HAP-1 (cell line): Measurements from ENCODE around the gene MYH6.
"Not testable (repeated sequence)": the region's sequence is repeated elsewhere in the genome, so short reads cannot be mapped to it uniquely, and the experiment has no call there.

Experiments used
- DNase-seq, 2 experiments: peaks; one replicate each; pipeline ENCODE4 v3.0.0-alpha.2; 2016 to 2020; ENCODE audit warnings: low spot score in 2 of 2
- H3K27me3 ChIP-seq: fragments of 250-450 bp; sonication (Bioruptor Pico); 2 replicates; pipeline ENCODE4 v1.5.1; 2020; ENCODE audit warnings: low read depth, mild to moderate bottlenecking, moderate library complexity
- H3K36me3 ChIP-seq: fragments of 250-450 bp; sonication (Bioruptor Pico); replicated peaks from 2 replicates; pipeline ENCODE4 v1.5.1; 2020; ENCODE audit warnings: mild to moderate bottlenecking
- H3K4me1 ChIP-seq: fragments of 250-450 bp; sonication (Bioruptor Pico); 2 replicates; pipeline ENCODE4 v1.5.1; 2020; ENCODE audit warnings: mild to moderate bottlenecking
- H3K4me3 ChIP-seq: fragments of 250-450 bp; sonication (Bioruptor Pico); 2 replicates; pipeline ENCODE4 v1.5.1; 2020; ENCODE audit warnings: mild to moderate bottlenecking, moderate library complexity
- H3K9me3 ChIP-seq: fragments of 250-450 bp; sonication (Bioruptor Pico); 2 replicates; pipeline ENCODE4 v1.5.1; 2020; ENCODE audit warnings: mild to moderate bottlenecking, moderate library complexity
- in situ Hi-C: fragments of 300-500 bp; cut with MboI; formaldehyde crosslinking; loops from 3 replicates; pipeline ENCODE4 v1.14.3; 2020; ENCODE audit warnings: low sequenced_read_pairs, inconsistent platforms, mixed read lengths

The MYH6 gene

DNA sequence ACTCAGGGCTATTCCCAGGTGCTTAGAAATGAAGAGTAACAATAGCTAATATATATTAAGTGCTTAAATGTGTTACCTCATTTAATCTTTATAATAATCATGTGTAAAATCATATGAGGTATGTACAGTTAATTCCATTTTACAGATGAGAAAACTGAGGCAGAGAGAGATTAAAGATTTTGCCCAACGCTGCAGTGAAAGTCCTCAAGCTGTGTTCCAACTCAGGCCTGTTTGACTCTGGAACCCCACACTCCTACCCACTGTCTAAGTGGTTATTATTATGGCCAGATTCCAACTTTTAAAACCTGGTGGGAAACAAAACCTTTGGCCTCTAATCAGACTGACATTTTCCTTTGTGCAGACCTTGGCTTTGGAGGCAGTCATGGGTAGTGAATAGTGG is 21.1 kb downstream of the MYH6 start:
- no peaks in the 10 kb centered on the region for H3K36me3 ChIP-seq
- no peak for DNase-seq
- peaks cover 6% of the 10 kb centered on the region for H3K27me3 ChIP-seq
- H3K4me3 ChIP-seq, result no peak overlapping the region
- in situ Hi-C loops, result no loop called here
- H3K9me3 ChIP-seq, result no peaks in the 10 kb centered on the region
- no peaks in the 10 kb centered on the region for H3K4me1 ChIP-seq

DNA sequence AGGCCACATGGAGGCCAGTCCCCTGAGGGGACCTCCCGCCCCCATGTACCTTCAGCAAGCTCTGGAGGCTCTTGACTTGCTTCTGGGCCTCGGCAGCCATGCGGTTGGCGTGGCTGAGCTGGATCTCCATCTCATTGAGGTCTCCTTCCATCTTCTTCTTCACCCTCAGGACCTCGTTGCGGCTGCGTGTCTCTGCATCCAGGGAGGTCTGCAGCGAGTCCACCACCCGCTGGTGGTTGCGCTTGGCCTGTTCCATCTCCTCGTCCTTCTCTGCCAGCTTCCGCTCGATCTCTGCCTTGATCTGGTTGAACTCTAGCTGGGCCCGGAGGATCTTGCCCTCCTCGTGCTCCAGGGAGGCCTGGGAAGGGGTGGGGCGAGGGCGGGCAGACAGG is 21.8 kb downstream of the MYH6 start:
- H3K36me3 ChIP-seq, in situ Hi-C loops, H3K4me3 ChIP-seq, H3K27me3 ChIP-seq, H3K9me3 ChIP-seq, H3K4me1 ChIP-seq, DNase-seq: not testable (repeated sequence)

DNA sequence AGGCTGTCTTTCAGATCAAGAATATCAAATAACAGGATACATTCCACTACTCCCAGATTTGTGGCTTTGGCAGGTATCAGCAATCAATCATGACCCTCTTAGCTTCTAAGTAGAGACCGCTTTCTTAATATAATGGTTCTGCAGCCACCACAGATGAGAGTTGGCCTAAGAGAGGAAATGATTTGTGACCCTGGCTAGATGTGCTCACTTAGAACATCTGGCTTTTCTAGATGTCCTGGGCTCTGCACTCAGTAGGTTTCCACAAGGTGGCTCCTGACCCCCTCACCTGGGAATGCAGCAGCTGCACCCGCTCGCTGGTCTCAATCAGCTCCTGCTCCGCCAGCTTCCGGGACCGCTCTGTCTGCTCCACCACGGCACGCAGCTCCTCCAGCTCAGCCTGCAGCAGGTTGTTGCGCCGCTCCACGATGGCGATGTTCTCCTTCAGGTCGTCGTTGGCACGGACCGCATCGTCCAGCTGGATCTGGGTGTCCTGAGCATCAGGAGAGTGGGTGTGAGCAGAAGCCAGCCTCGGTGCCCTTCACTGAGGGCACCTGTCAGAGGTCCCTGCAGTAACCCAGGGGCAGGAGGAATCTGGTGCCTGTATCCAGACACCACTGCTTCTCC is 22.3 kb downstream of the MYH6 start:
- Histone ChIP-seq H3K27me3 (peaks cover 5% of the 10 kb centered on the region), H3K4me1 (no peaks in the 10 kb centered on the region), H3K4me3 (no peak overlapping the region), H3K9me3 (no peaks in the 10 kb centered on the region), H3K36me3 (no peaks in the 10 kb centered on the region)
- in situ Hi-C loops, result no loop called here
- DNase-seq, result no peak

DNA sequence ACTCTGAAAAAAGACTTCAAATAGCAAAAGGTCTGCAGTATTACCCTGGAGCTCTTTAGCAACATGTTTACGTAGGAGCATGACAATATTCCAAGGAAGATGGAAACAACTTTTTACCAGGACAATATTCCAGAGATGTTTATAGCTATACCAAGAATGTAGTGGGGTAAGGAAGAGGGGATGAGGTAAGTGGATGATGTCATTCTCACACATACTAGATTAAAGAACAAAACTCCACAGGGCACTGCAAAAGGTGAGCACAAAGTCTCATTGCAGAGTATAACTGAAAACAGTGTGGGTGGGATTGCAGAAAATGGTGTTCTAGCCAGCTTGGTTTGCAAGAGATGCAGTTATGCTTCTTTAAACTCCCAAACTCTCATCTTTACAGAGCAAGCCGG is 22.8 kb downstream of the MYH6 start:
- Histone ChIP-seq H3K36me3 (no peaks in the 10 kb centered on the region), H3K9me3 (no peaks in the 10 kb centered on the region), H3K27me3 (peaks cover 5% of the 10 kb centered on the region; the same call in 1 of the 2 replicates), H3K4me1 (no peaks in the 10 kb centered on the region), H3K4me3 (no peak overlapping the region)
- DNase-seq, result no peak
- in situ Hi-C loops, result no loop called here

DNA sequence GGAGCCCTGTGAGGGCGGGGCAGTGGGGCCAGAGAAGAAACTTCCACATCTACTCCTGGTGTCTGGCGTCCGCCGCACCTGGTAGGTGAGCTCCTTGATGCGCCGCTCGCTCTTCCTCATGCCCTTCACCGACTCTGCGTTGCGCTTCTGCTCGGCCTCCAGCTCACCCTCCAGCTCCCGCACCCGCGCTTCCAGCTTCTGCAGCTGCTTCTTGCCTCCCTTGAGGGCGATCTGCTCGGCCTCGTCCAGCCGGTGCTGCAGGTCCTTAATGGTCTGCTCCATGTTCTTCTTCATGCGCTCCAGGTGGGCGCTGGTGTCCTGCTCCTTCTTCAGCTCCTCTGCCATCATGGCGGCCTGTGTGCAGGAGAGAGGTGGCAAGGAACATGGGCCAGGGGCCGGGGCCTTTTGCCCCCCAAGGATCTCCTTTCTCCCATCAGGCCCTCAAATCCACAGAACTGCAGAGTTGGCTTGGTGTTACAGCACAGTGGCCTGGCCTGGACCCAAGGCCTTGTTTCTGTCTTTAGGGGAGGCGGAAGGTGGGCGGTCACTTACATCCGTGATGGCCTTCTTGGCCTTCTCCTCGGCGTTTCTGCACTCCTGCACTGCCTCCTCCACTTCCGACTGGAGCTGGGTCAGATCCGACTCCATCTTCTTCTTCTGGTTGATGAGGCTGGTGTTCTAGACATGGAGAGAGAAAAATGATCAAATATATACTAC is 23.6 kb downstream of the MYH6 start:
- no peak for DNase-seq
- Histone ChIP-seq H3K4me3 (no peak overlapping the region), H3K27me3 (peaks cover 10% of the 10 kb centered on the region; the same call in 1 of the 2 replicates), H3K9me3 (no peaks in the 10 kb centered on the region), H3K36me3 (no peaks in the 10 kb centered on the region), H3K4me1 (no peaks in the 10 kb centered on the region)
- in situ Hi-C loops, result no loop called here

DNA sequence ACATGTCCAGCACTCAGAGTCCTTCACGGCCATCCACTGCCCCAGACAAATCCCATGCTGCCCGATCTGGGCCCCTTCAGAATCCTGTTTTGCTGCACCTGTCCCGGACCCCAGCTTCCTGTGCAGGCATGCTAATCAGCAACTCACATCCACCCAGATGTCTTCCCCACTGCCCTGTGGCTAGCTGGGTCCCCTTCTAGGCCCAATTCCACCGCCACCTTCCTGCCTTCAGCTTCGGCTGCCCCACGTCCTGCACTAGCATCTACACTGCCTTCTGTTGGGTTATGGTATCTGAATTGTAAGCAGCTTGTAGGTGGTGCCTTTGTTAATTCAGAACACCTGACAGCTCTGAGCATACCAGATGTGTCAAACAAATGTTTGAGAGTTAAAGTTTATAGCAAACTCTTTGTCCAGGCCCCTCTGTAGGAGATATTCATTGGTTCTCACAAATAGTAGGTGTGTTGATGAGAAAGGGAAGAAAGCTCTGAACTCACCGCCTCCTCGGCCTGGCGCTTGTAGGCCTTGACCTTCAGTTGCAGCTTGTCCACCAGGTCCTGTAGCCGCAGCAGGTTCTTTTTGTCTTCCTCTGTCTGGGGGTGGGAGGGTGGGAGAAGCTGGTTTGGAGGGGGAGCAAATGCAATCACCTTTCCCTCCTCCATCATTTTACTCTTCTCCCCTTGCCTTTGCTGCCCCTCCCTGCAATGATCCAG is 25.2 kb downstream of the MYH6 start:
- Histone ChIP-seq H3K36me3 (no peaks in the 10 kb centered on the region), H3K27me3 (peaks cover 13% of the 10 kb centered on the region; the same call in 1 of the 2 replicates), H3K9me3 (no peaks in the 10 kb centered on the region), H3K4me1 (no peaks in the 10 kb centered on the region), H3K4me3 (no peak overlapping the region)
- in situ Hi-C loops, result no loop called here
- no peak for DNase-seq

DNA sequence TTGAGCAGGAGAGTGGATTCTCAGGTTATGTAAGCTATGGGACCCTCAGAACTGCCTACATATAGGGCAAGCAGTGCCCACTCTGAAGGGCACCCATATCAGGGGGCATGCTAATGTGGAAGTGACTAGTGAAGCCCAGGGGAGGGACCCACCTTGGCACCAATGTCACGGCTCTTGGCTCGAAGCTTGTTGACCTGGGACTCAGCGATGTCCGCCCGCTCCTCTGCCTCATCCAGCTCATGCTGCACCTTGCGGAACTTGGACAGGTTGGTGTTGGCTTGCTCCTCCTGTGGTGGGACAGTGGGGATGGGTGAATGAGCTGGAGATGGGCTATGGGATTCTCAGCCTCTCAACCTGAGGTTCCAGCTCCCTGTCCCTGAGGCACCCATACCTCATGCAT is 25.8 kb downstream of the MYH6 start:
- H3K36me3 ChIP-seq, result no peaks in the 10 kb centered on the region
- peaks cover 13% of the 10 kb centered on the region; the same call in 1 of the 2 replicates for H3K27me3 ChIP-seq
- H3K9me3 ChIP-seq, result no peaks in the 10 kb centered on the region
- in situ Hi-C loops, result no loop called here
- H3K4me3 ChIP-seq, result no peak overlapping the region
- no peaks in the 10 kb centered on the region for H3K4me1 ChIP-seq
- DNase-seq, result no peak

DNA sequence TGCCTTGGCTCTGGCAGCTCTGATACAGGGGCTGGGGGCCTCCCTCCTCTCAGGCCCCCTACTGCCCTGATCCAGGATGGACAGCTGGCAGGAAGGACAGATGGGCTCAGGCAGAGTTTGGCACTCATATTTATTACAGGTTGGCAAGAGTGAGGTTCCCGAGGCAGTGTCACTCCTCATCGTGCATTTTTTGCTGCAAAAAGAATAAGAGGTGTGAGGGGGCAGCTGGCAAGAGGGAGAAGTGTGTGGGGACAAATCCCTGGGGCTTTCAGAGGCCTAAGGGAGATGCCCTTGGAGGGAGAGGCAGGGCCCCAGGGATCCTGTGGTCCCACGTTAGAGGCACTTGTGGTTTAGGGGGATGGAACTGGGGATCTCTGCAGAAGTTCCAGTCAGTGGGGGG is 26.2 kb downstream of the MYH6 start:
- H3K9me3 ChIP-seq, result no peaks in the 10 kb centered on the region
- H3K4me1 ChIP-seq, result no peaks in the 10 kb centered on the region
- in situ Hi-C loops, result no loop called here
- DNase-seq, result peak in 1 of 2 experiments; percentile 100
- H3K36me3 ChIP-seq, result no peaks in the 10 kb centered on the region
- H3K4me3 ChIP-seq, result no peak overlapping the region
- H3K27me3 ChIP-seq, result peaks cover 13% of the 10 kb centered on the region; the same call in 1 of the 2 replicates

DNA sequence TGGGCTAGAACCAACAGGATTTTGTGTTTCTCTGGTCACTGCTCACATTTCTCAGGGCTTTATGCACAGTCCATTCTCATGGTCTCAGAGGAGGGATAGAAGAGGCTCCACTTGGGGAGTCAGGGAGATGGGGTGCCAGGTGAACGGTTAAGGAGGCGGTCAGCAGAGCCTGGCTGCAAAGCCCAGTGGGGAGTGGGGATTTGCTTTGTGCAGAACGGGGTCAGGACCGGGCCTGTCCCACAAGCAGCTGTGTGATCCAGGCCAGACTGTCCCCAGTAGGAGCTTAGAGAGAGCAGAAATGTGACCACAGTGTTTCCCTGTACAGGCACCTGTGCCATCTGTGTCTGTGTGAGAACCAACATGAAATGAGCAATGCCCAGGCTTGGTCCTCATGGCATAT is 27.1 kb downstream of the MYH6 start:
- no peaks in the 10 kb centered on the region for H3K9me3 ChIP-seq
- in situ Hi-C loops, result no loop called here
- peaks cover 13% of the 10 kb centered on the region; the same call in 1 of the 2 replicates for H3K27me3 ChIP-seq
- H3K36me3 ChIP-seq, result no peaks in the 10 kb centered on the region
- H3K4me1 ChIP-seq, result no peaks in the 10 kb centered on the region
- no peak for DNase-seq
- H3K4me3 ChIP-seq, result no peak overlapping the region

DNA sequence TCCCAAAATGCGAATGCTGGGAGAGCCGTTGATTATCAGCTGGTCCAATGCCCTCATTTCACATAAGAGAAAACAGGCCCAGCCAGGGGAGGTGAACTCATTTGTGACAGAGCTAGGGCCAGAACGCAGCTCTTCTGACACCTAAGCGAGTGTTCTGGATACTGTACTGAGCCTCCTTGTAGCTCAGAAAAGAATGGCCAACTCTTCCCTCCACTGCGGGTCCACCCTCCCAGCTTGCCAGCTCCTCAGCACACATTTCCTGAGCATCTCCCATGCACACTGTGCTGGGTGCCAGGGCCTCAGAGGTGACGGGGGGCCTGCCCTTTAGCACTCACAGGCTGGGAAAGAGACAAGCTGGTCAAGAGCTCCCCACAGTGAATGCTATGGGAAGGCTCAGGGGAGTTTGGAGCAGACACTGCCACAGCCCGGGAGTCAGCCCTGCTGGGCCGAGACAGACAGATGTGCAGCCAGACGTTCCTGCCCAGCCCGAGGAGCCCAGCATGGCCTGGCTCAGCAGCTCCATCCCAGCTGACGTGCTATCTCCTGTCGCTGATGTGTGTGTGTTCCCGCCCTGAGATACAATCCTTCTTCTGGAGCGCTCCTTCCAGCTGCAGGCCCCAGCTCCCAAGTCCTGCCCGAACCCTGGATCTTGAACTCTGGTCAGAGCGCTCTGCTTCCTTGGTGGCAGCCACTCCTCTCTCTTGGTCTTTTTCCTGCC is 27.7 kb downstream of the MYH6 start:
- Histone ChIP-seq H3K36me3 (no peaks in the 10 kb centered on the region), H3K4me1 (no peaks in the 10 kb centered on the region), H3K27me3 (peaks cover 13% of the 10 kb centered on the region; the same call in 1 of the 2 replicates), H3K9me3 (no peaks in the 10 kb centered on the region), H3K4me3 (no peak overlapping the region)
- no peak for DNase-seq
- in situ Hi-C loops, result no loop called here

DNA sequence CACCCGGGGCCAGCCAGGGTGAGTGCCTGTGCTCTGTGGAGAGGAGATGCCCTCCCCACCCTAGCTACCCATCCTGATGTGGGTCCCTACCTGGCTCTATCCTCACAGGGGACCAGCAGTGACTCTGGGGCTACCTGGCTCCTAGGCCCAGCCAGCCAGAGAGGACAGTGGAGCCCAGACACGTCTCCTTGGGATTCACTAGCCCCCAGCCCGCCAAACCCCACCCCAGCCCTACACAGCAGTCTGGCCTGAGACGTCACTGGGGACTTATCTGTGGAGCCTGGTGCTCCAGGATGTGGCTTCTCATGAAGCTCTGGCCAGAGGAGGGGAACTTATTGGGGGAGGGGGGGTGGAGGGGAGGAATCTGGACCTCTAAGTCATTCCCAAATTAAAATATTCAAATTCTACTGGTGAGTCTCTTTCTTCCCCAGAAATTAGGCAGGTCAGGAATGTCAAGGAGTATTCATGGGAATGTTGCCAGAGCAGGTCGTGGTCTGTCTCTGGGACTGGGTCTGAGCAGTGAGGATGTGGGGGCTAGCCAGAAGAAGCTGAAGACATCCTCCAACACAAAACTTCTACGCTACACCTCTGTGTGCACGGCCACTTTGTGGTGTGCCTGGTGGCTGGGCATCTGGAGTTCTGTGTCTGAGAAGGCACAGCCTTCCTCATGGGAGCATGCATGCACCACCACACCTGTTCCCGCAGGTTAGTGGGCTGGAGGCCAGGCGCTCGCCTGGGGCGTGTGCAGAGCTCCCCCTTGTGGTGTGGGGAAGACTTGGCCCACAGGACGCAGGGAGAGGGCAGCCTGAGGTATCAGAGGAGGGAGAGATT is 28.5 kb downstream of the MYH6 start:
- Histone ChIP-seq H3K4me1 (no peaks in the 10 kb centered on the region), H3K36me3 (no peaks in the 10 kb centered on the region), H3K4me3 (no peak overlapping the region), H3K9me3 (no peaks in the 10 kb centered on the region), H3K27me3 (peaks cover 13% of the 10 kb centered on the region; the same call in 1 of the 2 replicates)
- in situ Hi-C loops, result no loop called here
- peak; percentile 8 to 72 for DNase-seq

DNA sequence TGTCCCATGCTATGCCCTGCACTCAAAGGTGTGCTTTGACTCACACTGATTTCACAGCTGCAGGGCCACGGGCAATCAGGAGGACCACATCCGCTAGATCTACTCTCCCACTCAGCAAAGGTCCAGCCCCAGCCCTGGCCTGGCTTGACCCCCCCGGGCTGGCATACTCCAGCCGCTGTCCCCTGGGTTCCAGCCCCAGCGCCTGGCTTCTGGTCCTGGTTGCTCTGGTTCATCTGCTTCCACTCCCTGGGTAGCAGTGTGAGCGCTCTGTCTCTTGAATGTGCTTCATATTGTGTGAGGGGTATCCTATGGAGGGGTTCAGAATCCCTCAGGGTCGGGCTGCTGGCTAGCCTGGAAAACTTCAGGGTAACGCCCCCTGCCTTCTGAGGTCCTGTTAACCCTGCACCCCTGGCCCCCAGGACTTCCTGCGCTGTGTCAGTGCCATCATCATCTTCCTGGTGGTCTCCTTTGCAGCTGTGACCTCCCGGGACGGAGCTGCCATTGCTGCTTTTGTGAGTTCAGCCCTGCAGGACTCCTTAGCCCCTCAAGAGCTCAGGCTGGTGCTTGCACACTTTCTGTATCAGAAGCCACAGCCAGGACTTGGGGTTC is 29.4 kb downstream of the MYH6 start:
- H3K27me3 ChIP-seq, result peaks cover 12% of the 10 kb centered on the region
- H3K9me3 ChIP-seq, result no peaks in the 10 kb centered on the region
- DNase-seq, result no peak
- in situ Hi-C loops, result no loop called here
- no peaks in the 10 kb centered on the region for H3K36me3 ChIP-seq
- no peaks in the 10 kb centered on the region for H3K4me1 ChIP-seq
- no peak overlapping the region for H3K4me3 ChIP-seq
